ENCODE measurements around the gene CXCL14.

CXCL14 gene

GRCh38 chr5:135578685-135579341 lies at the start of gene CXCL14:
Gene CXCL14, minus strand, starts transcription at chr5:135578991. Its CDS starts 213 bp downstream, at chr5:135578778.
- DNase-seq (ENCODE audit: low spot score) = no peak

- DNase-seq (ENCODE audit: low spot score) = no peak
Measured at GRCh38 chr5:135626636-135627035, 47.8 kb upstream of the CXCL14 start.

- DNase-seq (ENCODE audit: low spot score) = no peak
Measured at GRCh38 chr5:135625961-135626360, 47.2 kb upstream of the CXCL14 start.

GRCh38 chr5:135625486-135625885 lies 46.7 kb upstream of the CXCL14 start:
- DNase-seq (ENCODE audit: low spot score) = no peak

- DNase-seq (ENCODE audit: low spot score) = no peak
Measured at GRCh38 chr5:135625061-135625460, 46.3 kb upstream of the CXCL14 start.

- DNase-seq (ENCODE audit: low spot score) = no peak
Measured at GRCh38 chr5:135623186-135623715, 44.5 kb upstream of the CXCL14 start.

- DNase-seq (ENCODE audit: low spot score) = no peak
Measured at GRCh38 chr5:135615581-135616260, 36.9 kb upstream of the CXCL14 start.

- no peak for DNase-seq (ENCODE audit: low spot score)
Measured at GRCh38 chr5:135615171-135615570, 36.4 kb upstream of the CXCL14 start.

GRCh38 chr5:135609981-135610380 lies 31.2 kb upstream of the CXCL14 start:
- DNase-seq (ENCODE audit: low spot score) = no peak

GRCh38 chr5:135608761-135609443 lies 30.1 kb upstream of the CXCL14 start:
- DNase-seq (ENCODE audit: low spot score) = no peak

GRCh38 chr5:135608361-135608760 lies 29.6 kb upstream of the CXCL14 start:
- DNase-seq (ENCODE audit: low spot score) = no peak

GRCh38 chr5:135606431-135606830 lies 27.6 kb upstream of the CXCL14 start:
- no peak for DNase-seq (ENCODE audit: low spot score)

- no peak for DNase-seq (ENCODE audit: low spot score)
Measured at GRCh38 chr5:135605221-135605620, 26.4 kb upstream of the CXCL14 start.

GRCh38 chr5:135604056-135604455 lies 25.3 kb upstream of the CXCL14 start:
- DNase-seq (ENCODE audit: low spot score) = no peak

GRCh38 chr5:135602882-135603721 lies 24.3 kb upstream of the CXCL14 start:
- DNase-seq (ENCODE audit: low spot score) = no peak

GRCh38 chr5:135601466-135601865 lies 22.7 kb upstream of the CXCL14 start:
- no peak for DNase-seq (ENCODE audit: low spot score)

GRCh38 chr5:135600971-135601381 lies 22.2 kb upstream of the CXCL14 start:
- DNase-seq (ENCODE audit: low spot score) = no peak

GRCh38 chr5:135600152-135600570 lies 21.4 kb upstream of the CXCL14 start:
- no peak for DNase-seq (ENCODE audit: low spot score)

- no peak for DNase-seq (ENCODE audit: low spot score)
Measured at GRCh38 chr5:135599421-135600151, 20.8 kb upstream of the CXCL14 start.

- DNase-seq (ENCODE audit: low spot score) = no peak
Measured at GRCh38 chr5:135598691-135599395, 20.1 kb upstream of the CXCL14 start.

- no peak for DNase-seq (ENCODE audit: low spot score)
Measured at GRCh38 chr5:135596788-135597187, 18.0 kb upstream of the CXCL14 start.

Data from HuH-7.5 (cell line).